WTC11 (cell line): ENCODE results near the gene TRPM2. TPM values are rescaled to one million over a fixed set of nuclear protein-coding genes. Genes with fewer than 3 reads are reported as not detected.

ENCODE experiments used
- ATAC-seq: fragments of 200-7000 bp; cut with Tn5 transposase; 2 replicates; pipeline ENCODE4 v1.10.0; 2021; ENCODE audit warnings: mild to moderate bottlenecking, moderate library complexity
- CTCF ChIA-PET: fragments of 300-600 bp; sonication (Branson Sonifier 250); formaldehyde crosslinking; loops from one replicate; lab custom pipeline; 2021; ENCODE audit warnings: antibody characterized with exemption; lab: Charles Lee
- POLR2A ChIA-PET: fragments of 350-600 bp; sonication (Branson Sonifier 250); formaldehyde crosslinking; loops from one replicate; lab custom pipeline; 2021; ENCODE audit warnings: antibody characterized with exemption; lab: Charles Lee
- DNase-seq: peaks from one replicate; pipeline ENCODE4 v3.0.0; 2021; ENCODE audit warnings: low spot score
- H3K27ac Mint-ChIP-seq: 2 replicates; pipeline ENCODE4 v1.8.0; 2021; ENCODE audit warnings: mixed read lengths
- H3K27me3 Mint-ChIP-seq: 2 replicates; pipeline ENCODE4 v1.8.0; 2021; ENCODE audit warnings: low read depth, mild to moderate bottlenecking, moderate library complexity, mixed read lengths
- H3K36me3 Mint-ChIP-seq: 2 replicates; pipeline ENCODE4 v1.8.0; 2021; ENCODE audit warnings: mixed read lengths
- H3K4me1 Mint-ChIP-seq: 2 replicates; pipeline ENCODE4 v1.8.0; 2022; ENCODE audit warnings: mixed read lengths
- H3K4me3 Mint-ChIP-seq: 2 replicates; pipeline ENCODE4 v1.8.0; 2021; ENCODE audit warnings: mild to moderate bottlenecking, moderate library complexity, mixed read lengths
- H3K9me3 Mint-ChIP-seq: 2 replicates; pipeline ENCODE4 v1.8.0; 2021; ENCODE audit warnings: mixed read lengths
- ATF1 ChIP-seq: sonication (generic); formaldehyde crosslinking; IDR thresholded peaks from 2 replicates; pipeline ENCODE4 v1.8.1; 2023; ENCODE audit warnings: mild to moderate bottlenecking, moderate library complexity, missing genetic modification reagents
- ESRRA ChIP-seq: sonication (generic); formaldehyde crosslinking; IDR thresholded peaks from 2 replicates; pipeline ENCODE4 v1.8.1; 2022; ENCODE audit warnings: mild to moderate bottlenecking, missing genetic modification reagents, borderline replicate concordance
- FOXJ3 ChIP-seq: sonication (generic); formaldehyde crosslinking; IDR thresholded peaks from 2 replicates; pipeline ENCODE4 v1.9.0; 2021; ENCODE audit warnings: missing genetic modification reagents, mild to moderate bottlenecking, borderline replicate concordance
- FOXP1 ChIP-seq: sonication (generic); formaldehyde crosslinking; IDR thresholded peaks from 2 replicates; pipeline ENCODE4 v1.8.0; 2022; ENCODE audit warnings: missing genetic modification reagents, mild to moderate bottlenecking, moderate library complexity, borderline replicate concordance
- GRHL2 ChIP-seq: fragments of 250-450 bp; sonication (Bioruptor Pico); IDR thresholded peaks from 2 replicates; pipeline ENCODE4 v1.8.0; 2022; ENCODE audit warnings: mild to moderate bottlenecking, moderate library complexity; ENCODE audit not compliant: insufficient replicate concordance, severe bottlenecking
- HMGA2 ChIP-seq: fragments of 250-450 bp; sonication (Bioruptor Pico); IDR thresholded peaks from 2 replicates; pipeline ENCODE4 v1.4.0; 2021; ENCODE audit warnings: mild to moderate bottlenecking, moderate library complexity
- PRRX2 ChIP-seq: fragments of 250-450 bp; sonication (Bioruptor Pico); IDR thresholded peaks from 2 replicates; pipeline ENCODE4 v1.8.0; 2021; ENCODE audit warnings: mild to moderate bottlenecking
- RELA ChIP-seq: sonication (generic); formaldehyde crosslinking; IDR thresholded peaks from 2 replicates; pipeline ENCODE4 v1.8.1; 2022; ENCODE audit warnings: missing genetic modification reagents, mild to moderate bottlenecking, borderline replicate concordance
- SMAD4 ChIP-seq: sonication (generic); formaldehyde crosslinking; IDR thresholded peaks from 2 replicates; pipeline ENCODE4 v1.8.0; 2022; ENCODE audit warnings: mild to moderate bottlenecking, missing genetic modification reagents
- TEAD1 ChIP-seq: sonication (generic); formaldehyde crosslinking; IDR thresholded peaks from 2 replicates; pipeline ENCODE4 v1.8.0; 2022; ENCODE audit warnings: mild to moderate bottlenecking, missing genetic modification reagents
- ZNF121 ChIP-seq: sonication (generic); formaldehyde crosslinking; IDR thresholded peaks from 2 replicates; pipeline ENCODE4 v1.8.0; 2023; ENCODE audit warnings: missing genetic modification reagents
- ZNF219 ChIP-seq: sonication (generic); formaldehyde crosslinking; IDR thresholded peaks from 2 replicates; pipeline ENCODE4 v1.8.0; 2023; ENCODE audit warnings: missing genetic modification reagents, mild to moderate bottlenecking, borderline replicate concordance
- ZNF317 ChIP-seq: sonication (generic); formaldehyde crosslinking; IDR thresholded peaks from 2 replicates; pipeline ENCODE4 v1.8.1; 2023; ENCODE audit warnings: low read depth, mild to moderate bottlenecking, moderate library complexity, missing genetic modification reagents, borderline replicate concordance
- ZNF396 ChIP-seq: fragments of 250-450 bp; sonication (Bioruptor Pico); IDR thresholded peaks from 2 replicates; pipeline ENCODE4 v1.8.0; 2021; ENCODE audit warnings: mild to moderate bottlenecking, moderate library complexity, borderline replicate concordance
- total RNA-seq: library from RNA; stranded (reverse); gene quantifications from 3 replicates; pipeline ENCODE4 v1.2.3, GENCODE V29; 2021
- TF ChIP-seq, protein P1 (sequence below): sonication (generic); formaldehyde crosslinking; conservative IDR thresholded peaks from 2 replicates; pipeline ENCODE4 v1.8.1; 2022; ENCODE audit warnings: mild to moderate bottlenecking, missing genetic modification reagents
- TF ChIP-seq, protein P2 (sequence below): sonication (generic); formaldehyde crosslinking; IDR thresholded peaks from 2 replicates; pipeline ENCODE4 v1.8.1; 2023; ENCODE audit warnings: mild to moderate bottlenecking, missing genetic modification reagents
- TF ChIP-seq, protein P3 (sequence below): sonication (generic); formaldehyde crosslinking; IDR thresholded peaks from 2 replicates; pipeline ENCODE4 v1.8.1; 2023; ENCODE audit warnings: mild to moderate bottlenecking, missing genetic modification reagents, moderate library complexity
- TF ChIP-seq, protein P4 (sequence below): fragments of 250-450 bp; sonication (Bioruptor Pico); IDR thresholded peaks from 2 replicates; pipeline ENCODE4 v1.9.0; 2021; ENCODE audit warnings: moderate library complexity, mild to moderate bottlenecking, inconsistent platforms, borderline replicate concordance
- TF ChIP-seq, protein P5 (sequence below): fragments of 250-450 bp; sonication (Bioruptor Pico); IDR thresholded peaks from 2 replicates; pipeline ENCODE4 v1.8.0; 2021; ENCODE audit warnings: mild to moderate bottlenecking
- TF ChIP-seq, protein P6 (sequence below): fragments of 250-450 bp; sonication (Bioruptor Pico); conservative IDR thresholded peaks from 2 replicates; pipeline ENCODE4 v1.9.0; 2021; ENCODE audit warnings: mild to moderate bottlenecking
- TF ChIP-seq, protein P7 (sequence below): fragments of 250-450 bp; sonication (Bioruptor Pico); IDR thresholded peaks from 2 replicates; pipeline ENCODE4 v1.9.0; 2021; ENCODE audit warnings: mild to moderate bottlenecking, borderline replicate concordance

TRPM2 gene
- total RNA-seq, 1 experiment from 2014 or later: 0.92 TPM

DNA sequence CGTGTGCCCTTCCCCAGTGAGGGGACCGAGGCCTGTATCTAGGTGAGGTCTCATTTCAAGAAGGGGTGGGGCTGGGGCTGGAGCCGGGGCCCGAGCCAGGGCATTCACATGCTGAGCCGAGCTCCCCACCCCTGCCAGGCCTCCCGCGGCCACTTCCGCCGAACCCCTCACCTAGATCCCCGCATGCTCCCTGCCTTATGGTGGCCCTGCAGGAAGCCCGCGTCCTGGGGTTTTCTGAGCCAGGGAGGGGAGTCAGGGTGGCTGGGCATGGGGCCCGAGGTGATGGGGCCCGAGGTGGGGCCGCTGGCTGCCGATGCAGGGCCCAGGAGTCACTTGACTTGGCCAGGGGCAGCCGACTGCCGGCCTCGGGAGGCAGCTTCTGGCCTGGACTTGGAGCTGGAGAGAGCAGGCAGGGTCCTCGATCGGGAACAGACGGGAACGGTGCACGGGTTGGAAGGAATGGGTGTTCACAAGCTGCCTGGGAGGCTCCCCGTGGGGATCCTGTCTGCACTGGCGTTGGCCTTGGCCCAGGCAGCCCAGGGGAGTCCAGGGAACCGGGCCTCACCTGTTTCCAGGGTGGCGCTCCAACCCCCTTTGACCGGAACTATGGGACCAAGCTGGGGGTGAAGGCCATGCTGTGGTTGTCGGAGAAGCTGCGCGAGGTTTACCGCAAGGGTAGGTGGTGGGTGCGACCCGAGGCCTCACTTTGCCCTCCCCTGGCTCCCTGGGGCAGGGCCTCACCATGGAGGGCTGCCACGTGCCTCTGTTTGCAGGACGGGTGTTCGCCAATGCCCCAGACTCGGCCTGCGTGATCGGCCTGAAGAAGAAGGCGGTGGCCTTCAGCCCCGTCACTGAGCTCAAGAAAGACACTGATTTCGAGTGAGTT, 27.8 kb upstream of the TRPM2 start:
- H3K36me3 Mint-ChIP-seq: no peaks in the 10 kb centered on the region; the same call in 1 of the 2 replicates
- H3K27me3 Mint-ChIP-seq: no peaks in the 10 kb centered on the region
- DNase-seq (no peak), ATAC-seq (no peak)
- no peaks in the 10 kb centered on the region for H3K4me1 Mint-ChIP-seq
- no peak for TF ChIP-seq GRHL2
- TF ChIP-seq, protein P1, sequence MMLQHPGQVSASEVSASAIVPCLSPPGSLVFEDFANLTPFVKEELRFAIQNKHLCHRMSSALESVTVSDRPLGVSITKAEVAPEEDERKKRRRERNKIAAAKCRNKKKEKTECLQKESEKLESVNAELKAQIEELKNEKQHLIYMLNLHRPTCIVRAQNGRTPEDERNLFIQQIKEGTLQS (CRISPR knock-in tag): no peak
- TF ChIP-seq, protein P2, sequence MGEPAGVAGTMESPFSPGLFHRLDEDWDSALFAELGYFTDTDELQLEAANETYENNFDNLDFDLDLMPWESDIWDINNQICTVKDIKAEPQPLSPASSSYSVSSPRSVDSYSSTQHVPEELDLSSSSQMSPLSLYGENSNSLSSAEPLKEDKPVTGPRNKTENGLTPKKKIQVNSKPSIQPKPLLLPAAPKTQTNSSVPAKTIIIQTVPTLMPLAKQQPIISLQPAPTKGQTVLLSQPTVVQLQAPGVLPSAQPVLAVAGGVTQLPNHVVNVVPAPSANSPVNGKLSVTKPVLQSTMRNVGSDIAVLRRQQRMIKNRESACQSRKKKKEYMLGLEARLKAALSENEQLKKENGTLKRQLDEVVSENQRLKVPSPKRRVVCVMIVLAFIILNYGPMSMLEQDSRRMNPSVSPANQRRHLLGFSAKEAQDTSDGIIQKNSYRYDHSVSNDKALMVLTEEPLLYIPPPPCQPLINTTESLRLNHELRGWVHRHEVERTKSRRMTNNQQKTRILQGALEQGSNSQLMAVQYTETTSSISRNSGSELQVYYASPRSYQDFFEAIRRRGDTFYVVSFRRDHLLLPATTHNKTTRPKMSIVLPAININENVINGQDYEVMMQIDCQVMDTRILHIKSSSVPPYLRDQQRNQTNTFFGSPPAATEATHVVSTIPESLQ: no peak
- TF ChIP-seq, protein P3, sequence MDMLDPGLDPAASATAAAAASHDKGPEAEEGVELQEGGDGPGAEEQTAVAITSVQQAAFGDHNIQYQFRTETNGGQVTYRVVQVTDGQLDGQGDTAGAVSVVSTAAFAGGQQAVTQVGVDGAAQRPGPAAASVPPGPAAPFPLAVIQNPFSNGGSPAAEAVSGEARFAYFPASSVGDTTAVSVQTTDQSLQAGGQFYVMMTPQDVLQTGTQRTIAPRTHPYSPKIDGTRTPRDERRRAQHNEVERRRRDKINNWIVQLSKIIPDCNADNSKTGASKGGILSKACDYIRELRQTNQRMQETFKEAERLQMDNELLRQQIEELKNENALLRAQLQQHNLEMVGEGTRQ: no peak
- no peak for TF ChIP-seq FOXP1
- no peak for TF ChIP-seq ATF1 (CRISPR knock-in tag)
- TF ChIP-seq, protein P4, sequence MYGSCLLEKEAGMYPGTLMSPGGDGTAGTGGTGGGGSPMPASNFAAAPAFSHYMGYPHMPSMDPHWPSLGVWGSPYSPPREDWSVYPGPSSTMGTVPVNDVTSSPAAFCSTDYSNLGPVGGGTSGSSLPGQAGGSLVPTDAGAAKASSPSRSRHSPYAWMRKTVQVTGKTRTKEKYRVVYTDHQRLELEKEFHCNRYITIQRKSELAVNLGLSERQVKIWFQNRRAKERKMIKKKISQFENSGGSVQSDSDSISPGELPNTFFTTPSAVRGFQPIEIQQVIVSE: no peak
- TF ChIP-seq TEAD1 (CRISPR knock-in tag): no peak
- TF ChIP-seq HMGA2: no peak
- TF ChIP-seq, protein P5, sequence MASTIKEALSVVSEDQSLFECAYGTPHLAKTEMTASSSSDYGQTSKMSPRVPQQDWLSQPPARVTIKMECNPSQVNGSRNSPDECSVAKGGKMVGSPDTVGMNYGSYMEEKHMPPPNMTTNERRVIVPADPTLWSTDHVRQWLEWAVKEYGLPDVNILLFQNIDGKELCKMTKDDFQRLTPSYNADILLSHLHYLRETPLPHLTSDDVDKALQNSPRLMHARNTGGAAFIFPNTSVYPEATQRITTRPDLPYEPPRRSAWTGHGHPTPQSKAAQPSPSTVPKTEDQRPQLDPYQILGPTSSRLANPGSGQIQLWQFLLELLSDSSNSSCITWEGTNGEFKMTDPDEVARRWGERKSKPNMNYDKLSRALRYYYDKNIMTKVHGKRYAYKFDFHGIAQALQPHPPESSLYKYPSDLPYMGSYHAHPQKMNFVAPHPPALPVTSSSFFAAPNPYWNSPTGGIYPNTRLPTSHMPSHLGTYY (CRISPR knock-in tag): no peak
- no peak for TF ChIP-seq ZNF396 (CRISPR knock-in tag)
- TF ChIP-seq ZNF219 (CRISPR knock-in tag): no peak
- TF ChIP-seq, protein P6, sequence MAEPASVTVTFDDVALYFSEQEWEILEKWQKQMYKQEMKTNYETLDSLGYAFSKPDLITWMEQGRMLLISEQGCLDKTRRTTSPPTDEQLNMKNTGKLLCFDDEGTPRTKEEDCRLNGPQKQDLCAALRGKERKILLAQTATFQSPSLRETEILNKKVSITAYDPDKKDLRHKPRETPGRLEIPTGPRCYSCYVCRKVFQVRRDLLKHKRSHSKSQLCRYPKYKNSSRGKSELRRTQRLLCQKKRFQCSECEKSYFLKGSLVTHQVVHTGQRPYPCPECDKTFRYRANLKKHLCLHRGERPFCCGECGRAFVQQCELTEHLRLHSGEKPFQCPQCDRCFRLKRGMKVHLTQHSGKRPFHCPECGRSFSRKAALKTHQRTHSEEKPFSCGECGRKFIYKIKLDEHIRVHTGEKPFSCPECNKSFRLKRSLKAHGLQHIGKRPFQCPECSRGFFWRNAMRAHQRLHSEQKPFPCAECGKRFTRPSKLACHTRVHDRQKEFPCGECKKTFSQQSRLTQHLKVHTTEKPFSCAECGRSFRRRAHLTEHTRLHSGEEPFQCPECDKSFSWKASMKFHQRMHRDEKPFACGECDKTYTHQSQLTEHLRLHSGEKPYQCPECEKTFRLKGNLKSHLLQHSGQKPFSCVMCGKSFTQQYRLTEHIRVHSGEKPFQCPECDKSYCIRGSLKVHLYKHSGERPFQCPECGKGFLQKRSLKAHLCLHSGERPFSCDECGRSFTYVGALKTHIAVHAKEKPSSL (CRISPR knock-in tag): no peak
- TF ChIP-seq ZNF121 (CRISPR knock-in tag): no peak
- TF ChIP-seq RELA (CRISPR knock-in tag): no peak
- no peak for TF ChIP-seq ZNF317
- TF ChIP-seq FOXJ3 (CRISPR knock-in tag): no peak
- no peak for TF ChIP-seq PRRX2 (CRISPR knock-in tag)
- ChIA-PET CTCF (no interaction called here), POLR2A (no interaction called here)
- H3K4me3 Mint-ChIP-seq: no peak overlapping the region
- no peaks in the 10 kb centered on the region for H3K9me3 Mint-ChIP-seq
- no peak overlapping the region for H3K27ac Mint-ChIP-seq

DNA sequence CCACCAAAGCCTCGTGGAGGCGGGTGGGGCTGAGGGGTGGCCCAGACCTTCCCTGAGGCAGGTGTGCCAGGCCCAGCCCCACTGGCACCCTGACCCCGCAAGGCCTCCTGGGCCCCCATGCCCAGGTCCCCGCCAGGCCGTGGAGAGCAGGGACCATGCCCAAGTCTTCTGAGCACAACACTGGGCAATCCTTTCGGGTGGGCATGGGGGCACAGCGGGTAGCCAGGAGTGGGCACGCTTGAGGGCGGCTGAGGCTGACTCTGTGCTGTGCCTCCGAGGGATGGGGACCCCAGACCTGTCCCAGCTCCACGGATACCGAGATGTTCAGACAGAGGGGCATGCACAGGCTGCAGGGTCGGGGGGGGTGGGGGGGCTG, 27.2 kb upstream of the TRPM2 start:
- H3K9me3 Mint-ChIP-seq: no peaks in the 10 kb centered on the region
- no peak overlapping the region for H3K27ac Mint-ChIP-seq
- no peaks in the 10 kb centered on the region for H3K27me3 Mint-ChIP-seq
- H3K4me1 Mint-ChIP-seq: no peaks in the 10 kb centered on the region
- ChIA-PET CTCF (no interaction called here), POLR2A (no interaction called here)
- H3K36me3 Mint-ChIP-seq: no peaks in the 10 kb centered on the region; the same call in 1 of the 2 replicates
- DNase-seq (no peak), ATAC-seq (no peak)
- no peak overlapping the region for H3K4me3 Mint-ChIP-seq
- TF ChIP-seq SMAD4 (CRISPR knock-in tag): no peak
- no peak for TF ChIP-seq ESRRA (CRISPR knock-in tag)
- TF ChIP-seq, protein P7, sequence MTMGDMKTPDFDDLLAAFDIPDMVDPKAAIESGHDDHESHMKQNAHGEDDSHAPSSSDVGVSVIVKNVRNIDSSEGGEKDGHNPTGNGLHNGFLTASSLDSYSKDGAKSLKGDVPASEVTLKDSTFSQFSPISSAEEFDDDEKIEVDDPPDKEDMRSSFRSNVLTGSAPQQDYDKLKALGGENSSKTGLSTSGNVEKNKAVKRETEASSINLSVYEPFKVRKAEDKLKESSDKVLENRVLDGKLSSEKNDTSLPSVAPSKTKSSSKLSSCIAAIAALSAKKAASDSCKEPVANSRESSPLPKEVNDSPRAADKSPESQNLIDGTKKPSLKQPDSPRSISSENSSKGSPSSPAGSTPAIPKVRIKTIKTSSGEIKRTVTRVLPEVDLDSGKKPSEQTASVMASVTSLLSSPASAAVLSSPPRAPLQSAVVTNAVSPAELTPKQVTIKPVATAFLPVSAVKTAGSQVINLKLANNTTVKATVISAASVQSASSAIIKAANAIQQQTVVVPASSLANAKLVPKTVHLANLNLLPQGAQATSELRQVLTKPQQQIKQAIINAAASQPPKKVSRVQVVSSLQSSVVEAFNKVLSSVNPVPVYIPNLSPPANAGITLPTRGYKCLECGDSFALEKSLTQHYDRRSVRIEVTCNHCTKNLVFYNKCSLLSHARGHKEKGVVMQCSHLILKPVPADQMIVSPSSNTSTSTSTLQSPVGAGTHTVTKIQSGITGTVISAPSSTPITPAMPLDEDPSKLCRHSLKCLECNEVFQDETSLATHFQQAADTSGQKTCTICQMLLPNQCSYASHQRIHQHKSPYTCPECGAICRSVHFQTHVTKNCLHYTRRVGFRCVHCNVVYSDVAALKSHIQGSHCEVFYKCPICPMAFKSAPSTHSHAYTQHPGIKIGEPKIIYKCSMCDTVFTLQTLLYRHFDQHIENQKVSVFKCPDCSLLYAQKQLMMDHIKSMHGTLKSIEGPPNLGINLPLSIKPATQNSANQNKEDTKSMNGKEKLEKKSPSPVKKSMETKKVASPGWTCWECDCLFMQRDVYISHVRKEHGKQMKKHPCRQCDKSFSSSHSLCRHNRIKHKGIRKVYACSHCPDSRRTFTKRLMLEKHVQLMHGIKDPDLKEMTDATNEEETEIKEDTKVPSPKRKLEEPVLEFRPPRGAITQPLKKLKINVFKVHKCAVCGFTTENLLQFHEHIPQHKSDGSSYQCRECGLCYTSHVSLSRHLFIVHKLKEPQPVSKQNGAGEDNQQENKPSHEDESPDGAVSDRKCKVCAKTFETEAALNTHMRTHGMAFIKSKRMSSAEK (CRISPR knock-in tag): no peak
